Fibroblast of pulmonary artery (primary cell): ENCODE data around the gene ABHD5.

Source experiments
- DNase-seq: peaks from one replicate; pipeline ENCODE4 v3.0.0-alpha.2; 2010; ENCODE audit warnings: low read depth
- H3K4me3 ChIP-seq: replicated peaks from 2 replicates; pipeline ENCODE4 v1.5.1; 2011; ENCODE audit warnings: low read depth, mild to moderate bottlenecking, control low read depth, low read length, moderate library complexity
- TF ChIP-seq, protein P1 (sequence below): IDR thresholded peaks from 2 replicates; pipeline ENCODE4 v1.5.1; 2011; ENCODE audit warnings: mild to moderate bottlenecking, control low read depth, low read length, inconsistent platforms; ENCODE audit errors: missing control alignments

Gene ABHD5

DNA sequence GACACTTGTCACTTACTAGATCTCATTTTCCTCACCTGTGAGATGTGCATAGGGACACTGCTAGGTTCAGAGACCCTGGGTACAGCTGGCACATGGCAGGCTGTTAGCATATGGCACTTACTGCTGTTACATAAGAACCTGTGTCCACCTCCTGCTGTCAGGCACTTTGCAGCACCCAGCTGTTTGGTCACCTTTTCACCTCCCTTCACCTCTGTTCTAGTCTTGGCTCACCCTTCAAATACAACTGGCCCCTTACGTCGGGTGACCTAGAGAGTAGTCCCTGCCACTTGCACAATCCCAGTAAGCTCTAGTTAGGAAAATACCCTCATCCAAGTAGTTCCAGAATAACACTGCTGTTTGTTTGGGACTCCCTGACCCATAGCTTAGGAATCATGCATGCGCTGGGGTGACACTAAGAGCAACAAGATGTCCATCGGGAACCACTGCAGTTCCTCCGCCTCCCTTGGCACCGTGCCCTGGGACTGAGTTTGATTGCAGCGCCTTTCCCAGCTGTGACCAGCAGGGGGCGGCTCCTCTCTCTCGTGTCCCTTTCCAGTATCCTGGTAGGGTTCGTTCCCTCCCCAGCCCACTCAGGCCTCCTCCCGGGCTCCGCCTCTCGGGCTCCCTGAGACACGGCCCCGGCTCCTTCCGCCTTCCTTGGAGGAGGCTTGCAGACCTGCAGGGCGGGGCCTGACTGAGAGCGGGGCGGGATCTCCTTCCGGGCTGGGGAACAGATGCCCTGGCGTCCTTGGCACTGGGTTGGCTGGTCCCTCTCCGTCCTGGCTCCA, 78.6 kb downstream of the ABHD5 start:
- TF ChIP-seq, protein P1, sequence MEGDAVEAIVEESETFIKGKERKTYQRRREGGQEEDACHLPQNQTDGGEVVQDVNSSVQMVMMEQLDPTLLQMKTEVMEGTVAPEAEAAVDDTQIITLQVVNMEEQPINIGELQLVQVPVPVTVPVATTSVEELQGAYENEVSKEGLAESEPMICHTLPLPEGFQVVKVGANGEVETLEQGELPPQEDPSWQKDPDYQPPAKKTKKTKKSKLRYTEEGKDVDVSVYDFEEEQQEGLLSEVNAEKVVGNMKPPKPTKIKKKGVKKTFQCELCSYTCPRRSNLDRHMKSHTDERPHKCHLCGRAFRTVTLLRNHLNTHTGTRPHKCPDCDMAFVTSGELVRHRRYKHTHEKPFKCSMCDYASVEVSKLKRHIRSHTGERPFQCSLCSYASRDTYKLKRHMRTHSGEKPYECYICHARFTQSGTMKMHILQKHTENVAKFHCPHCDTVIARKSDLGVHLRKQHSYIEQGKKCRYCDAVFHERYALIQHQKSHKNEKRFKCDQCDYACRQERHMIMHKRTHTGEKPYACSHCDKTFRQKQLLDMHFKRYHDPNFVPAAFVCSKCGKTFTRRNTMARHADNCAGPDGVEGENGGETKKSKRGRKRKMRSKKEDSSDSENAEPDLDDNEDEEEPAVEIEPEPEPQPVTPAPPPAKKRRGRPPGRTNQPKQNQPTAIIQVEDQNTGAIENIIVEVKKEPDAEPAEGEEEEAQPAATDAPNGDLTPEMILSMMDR: peak; percentile 92
- DNase-seq: peak; percentile 95
- H3K4me3 ChIP-seq: peak overlapping the region; percentile 39

DNA sequence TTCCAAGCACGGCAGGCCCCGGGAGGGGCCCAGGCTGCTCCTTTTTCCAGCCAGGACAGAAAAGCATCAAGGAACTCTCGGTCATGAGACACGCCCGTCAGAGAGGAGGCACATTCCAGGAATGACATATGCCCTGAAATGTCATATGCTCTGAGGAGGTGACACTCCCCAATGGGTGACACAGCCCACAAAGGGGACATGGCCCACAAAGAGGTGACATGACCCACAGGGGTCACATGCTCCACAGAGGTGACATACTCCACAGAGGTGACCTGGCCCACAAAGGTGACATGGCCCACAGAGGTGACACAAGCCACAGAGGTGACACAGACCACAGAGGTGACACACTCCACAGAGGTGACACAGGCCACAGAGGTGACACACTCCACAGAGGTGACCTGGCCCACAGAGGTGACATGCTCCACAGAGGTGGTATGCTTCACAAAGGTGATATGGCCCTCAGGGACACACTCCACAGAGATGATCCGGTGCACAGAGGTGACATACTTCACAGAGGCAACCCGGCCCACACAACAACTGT, 79.2 kb downstream of the ABHD5 start:
- TF ChIP-seq, protein P1: no peak
- peak overlapping the region; percentile 39 for H3K4me3 ChIP-seq
- no peak for DNase-seq

DNA sequence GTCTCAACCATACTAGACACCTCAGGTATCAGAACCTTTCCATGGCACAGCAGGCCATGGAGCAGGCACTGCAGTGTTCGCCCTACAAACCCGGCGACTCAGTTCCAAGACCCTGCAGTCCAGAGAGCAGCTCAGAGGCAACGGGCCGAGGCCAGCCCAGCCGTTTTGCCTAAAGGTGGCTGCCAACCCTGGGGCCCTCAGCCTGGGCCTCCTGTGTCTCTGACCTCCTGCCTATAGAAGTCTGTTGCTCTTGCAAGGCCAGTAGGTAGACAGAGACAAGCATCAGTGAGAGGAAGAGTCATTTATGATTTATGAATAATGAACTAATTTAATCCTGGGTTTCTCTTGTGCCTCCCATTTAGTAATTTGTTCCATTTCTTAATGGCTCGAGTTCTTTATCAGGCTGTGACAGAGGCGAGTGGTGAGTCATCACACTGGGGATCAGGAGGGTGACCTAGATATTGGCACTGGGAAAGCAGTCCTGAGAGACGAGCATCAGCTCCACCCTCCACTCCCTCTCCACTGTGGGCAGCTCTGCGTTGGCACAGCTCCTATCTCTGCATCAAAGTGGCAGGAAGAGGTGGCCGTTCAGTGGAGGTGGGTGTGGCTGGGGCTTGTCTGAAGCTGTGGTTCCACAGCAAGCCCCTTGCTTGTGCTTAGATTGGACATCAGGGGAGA, 79.8 kb downstream of the ABHD5 start:
- TF ChIP-seq, protein P1: no peak
- H3K4me3 ChIP-seq: no peak overlapping the region
- peak; percentile 36 for DNase-seq

DNA sequence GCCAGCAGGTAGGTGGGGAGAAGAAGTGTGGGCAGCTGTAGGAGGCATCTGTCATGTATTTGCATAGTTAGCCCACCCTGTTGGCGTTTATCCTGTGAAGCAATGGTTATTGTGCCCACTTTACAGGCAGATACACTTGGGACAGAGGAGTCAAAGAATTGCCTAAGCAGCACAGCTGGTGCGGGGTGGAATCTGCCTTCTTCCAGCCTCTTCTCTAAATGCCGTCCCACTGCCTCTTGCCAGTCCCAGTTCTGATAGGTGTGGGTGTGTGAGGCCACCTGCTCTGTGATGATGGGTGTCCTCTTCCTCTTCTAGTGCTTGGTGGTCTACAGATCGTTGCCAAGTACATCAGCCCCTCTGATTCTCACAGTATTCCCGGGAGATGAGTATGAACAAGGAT, 80.9 kb downstream of the ABHD5 start:
- TF ChIP-seq, protein P1: no peak
- DNase-seq: no peak
- no peak overlapping the region for H3K4me3 ChIP-seq

DNA sequence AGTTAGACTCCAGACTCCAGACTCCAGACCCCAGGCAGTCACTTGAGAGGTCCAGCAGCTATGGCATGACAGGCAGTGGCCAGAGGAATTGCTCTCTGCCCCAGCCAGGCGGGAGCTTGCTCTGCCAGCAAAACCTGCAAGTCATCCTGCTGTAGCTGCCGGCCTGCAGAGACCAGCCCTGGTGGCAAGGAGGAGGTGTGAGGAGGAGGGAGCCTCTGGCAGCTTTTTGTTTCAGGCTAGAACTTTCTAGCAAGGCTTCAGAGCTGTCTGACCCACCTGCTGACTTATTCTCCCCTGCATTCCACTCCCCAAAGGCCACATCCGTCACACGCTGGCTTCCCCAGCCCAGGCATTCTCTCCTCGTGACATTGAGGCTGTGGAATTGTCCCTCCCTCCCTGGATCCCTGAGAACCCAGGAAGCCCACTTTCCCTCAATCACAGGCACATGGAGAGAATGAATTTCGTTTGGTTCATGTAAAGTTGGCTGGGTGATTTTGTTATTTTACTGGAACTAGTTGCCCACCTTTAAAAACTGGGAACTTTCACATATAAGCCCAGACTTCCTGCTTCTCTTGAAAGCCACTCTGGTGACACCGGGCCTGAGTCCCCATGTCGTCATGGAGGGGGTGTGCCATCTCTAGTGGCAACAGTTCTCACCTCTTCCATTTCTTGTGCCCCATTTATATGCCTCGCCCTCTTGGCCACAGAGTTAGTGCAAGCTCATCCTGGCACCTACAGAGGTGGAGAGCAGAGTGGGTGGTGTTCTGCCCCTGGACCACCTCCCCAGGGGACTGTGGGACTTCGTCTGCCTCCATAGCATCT, 82.7 kb downstream of the ABHD5 start:
- TF ChIP-seq, protein P1: no peak
- H3K4me3 ChIP-seq: no peak overlapping the region
- DNase-seq: no peak

DNA sequence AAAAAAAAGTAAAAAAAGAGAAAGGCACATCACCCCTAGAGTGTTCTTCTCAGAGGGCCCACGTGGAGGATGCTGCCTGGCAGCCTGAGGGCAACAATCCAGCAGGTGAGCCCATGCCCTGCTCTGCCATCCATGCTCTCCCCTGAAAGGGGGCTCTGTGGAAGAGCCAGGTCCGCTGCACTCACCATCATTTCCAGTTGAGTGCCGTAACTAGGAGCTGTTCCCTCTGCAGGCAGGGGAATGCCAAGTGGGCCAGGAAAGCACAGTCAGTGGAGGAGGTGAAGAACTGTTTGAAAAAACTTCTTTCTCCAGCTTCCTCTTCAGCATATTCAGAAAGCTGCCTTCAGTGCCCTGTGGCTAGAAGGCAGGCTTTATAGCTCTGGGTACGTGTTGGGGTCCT, 84.1 kb downstream of the ABHD5 start:
- TF ChIP-seq, protein P1: no peak
- H3K4me3 ChIP-seq: no peak overlapping the region
- no peak for DNase-seq
